CD14-positive monocyte (primary cell): ENCODE data around the gene ZNF384. TPM values are rescaled to one million over a fixed set of nuclear protein-coding genes. Genes with fewer than 3 reads are reported as not detected.

Source experiments
- DNase-seq, 3 donors: peaks; one replicate each; pipeline ENCODE4 v3.0.0-alpha.2; 2011 to 2022
- H2AFZ ChIP-seq: 2 replicates; pipeline ENCODE4 v1.6.0; 2012; ENCODE audit warnings: mild to moderate bottlenecking, low read depth, low read length, inconsistent platforms; ENCODE audit not compliant: insufficient read depth, poor library complexity, severe bottlenecking
- H3K27ac ChIP-seq, 2 donors: 1 replicate in 1 of 2; 2 replicates in 1 of 2; pipeline ENCODE4 v1.5.1; 2012 to 2013; ENCODE audit warnings: low read length in 2 of 2, control low read depth in 1 of 2, inconsistent platforms in 1 of 2, low read depth in 1 of 2, mild to moderate bottlenecking in 1 of 2
- H3K27me3 ChIP-seq, 2 donors: one replicate each; pipeline versions ENCODE4 v1.6.0 to v1.6.1; 2011 to 2013; ENCODE audit warnings: low read length in 2 of 2; ENCODE audit not compliant: control insufficient read depth in 2 of 2, insufficient read depth in 2 of 2
- H3K36me3 ChIP-seq, 2 donors: replicated peaks in 1 of 2; 1 replicate in 1 of 2; 2 replicates in 1 of 2; pipeline versions ENCODE4 v1.5.1 to v1.6.1; 2012 to 2013; ENCODE audit warnings: low read length in 2 of 2, control low read depth in 1 of 2, inconsistent platforms in 1 of 2, mild to moderate bottlenecking in 1 of 2; ENCODE audit not compliant: insufficient read depth in 2 of 2, control insufficient read depth in 1 of 2
- H3K4me1 ChIP-seq, 2 donors: 1 replicate in 1 of 2; 2 replicates in 1 of 2; pipeline versions ENCODE4 v1.5.1 to v1.6.1; 2012 to 2013; ENCODE audit warnings: low read length in 2 of 2, control low read depth in 1 of 2, inconsistent platforms in 1 of 2, mild to moderate bottlenecking in 1 of 2, moderate library complexity in 1 of 2; ENCODE audit not compliant: insufficient read depth in 2 of 2, control insufficient read depth in 1 of 2
- H3K4me2 ChIP-seq: replicated peaks from 2 replicates; pipeline ENCODE3; 2012; ENCODE audit warnings: low read length, moderate library complexity, mild to moderate bottlenecking; ENCODE audit not compliant: poor library complexity, severe bottlenecking; ENCODE audit errors: extremely low read depth
- H3K4me3 ChIP-seq, 3 experiments: fragments of 200-600 bp in 1 of 3; sonication (generic) in 1 of 3; replicated peaks in 1 of 3; 1 replicate in 2 of 3; 2 replicates in 1 of 3; pipeline ENCODE4 v1.5.1; 2011 to 2013; ENCODE audit warnings: low read length in 3 of 3, mild to moderate bottlenecking in 3 of 3, control low read depth in 2 of 3, low read depth in 2 of 3, inconsistent platforms in 1 of 3, moderate library complexity in 1 of 3
- H3K79me2 ChIP-seq: 2 replicates; pipeline ENCODE4 v1.6.0; 2012; ENCODE audit warnings: mild to moderate bottlenecking, control low read depth, inconsistent platforms, low read length, moderate library complexity; ENCODE audit not compliant: insufficient read depth
- H3K9ac ChIP-seq: 2 replicates; pipeline ENCODE4 v1.6.0; 2017; ENCODE audit warnings: low read length, mild to moderate bottlenecking; ENCODE audit not compliant: insufficient read depth, poor library complexity, severe bottlenecking
- H3K9me3 ChIP-seq, 2 donors: replicated peaks in 1 of 2; 1 replicate in 1 of 2; 2 replicates in 1 of 2; pipeline versions ENCODE4 v1.5.1 to v1.6.1; 2012 to 2013; ENCODE audit warnings: low read length in 2 of 2, control low read depth in 1 of 2; ENCODE audit not compliant: control insufficient read depth in 1 of 2, insufficient read depth in 1 of 2
- H4K20me1 ChIP-seq: 2 replicates; pipeline ENCODE4 v1.6.0; 2012; ENCODE audit warnings: mild to moderate bottlenecking, low read length, control low read depth, moderate library complexity; ENCODE audit not compliant: insufficient read depth
- H3K27ac Mint-ChIP-seq, 7 donors: one replicate each; pipeline ENCODE4 v1.8.0; 2020; ENCODE audit warnings: mild to moderate bottlenecking in 7 of 7, mixed read lengths in 7 of 7, moderate library complexity in 6 of 7, inconsistent platforms in 2 of 7
- H3K27me3 Mint-ChIP-seq, 3 donors: one replicate each; pipeline ENCODE4 v1.8.0; 2021 to 2022; ENCODE audit warnings: low read depth in 3 of 3, mild to moderate bottlenecking in 3 of 3, mixed read lengths in 3 of 3, moderate library complexity in 3 of 3, inconsistent platforms in 1 of 3
- H3K36me3 Mint-ChIP-seq, 2 donors: one replicate each; pipeline ENCODE4 v1.8.0; 2020; ENCODE audit warnings: mixed read lengths in 2 of 2, inconsistent platforms in 1 of 2, mild to moderate bottlenecking in 1 of 2
- H3K4me1 Mint-ChIP-seq: one replicate; pipeline ENCODE4 v1.8.0; 2020; ENCODE audit warnings: mild to moderate bottlenecking, mixed read lengths
- H3K4me3 Mint-ChIP-seq, 2 donors: one replicate each; pipeline ENCODE4 v1.8.0; 2020; ENCODE audit warnings: mild to moderate bottlenecking in 2 of 2, mixed read lengths in 2 of 2, moderate library complexity in 1 of 2
- H3K9me3 Mint-ChIP-seq, 7 donors: one replicate each; pipeline ENCODE4 v1.8.0; 2020 to 2022; ENCODE audit warnings: mixed read lengths in 7 of 7, mild to moderate bottlenecking in 6 of 7, moderate library complexity in 6 of 7, inconsistent platforms in 2 of 7
- CTCF ChIP-seq: fragments of 200-600 bp; IDR thresholded peaks from one replicate; pipeline ENCODE4 v1.8.0; 2022; ENCODE audit warnings: antibody characterized with exemption, mild to moderate bottlenecking
- WGBS: methylation state at CpG from one replicate; pipeline ENCODE4 v1.1.5; 2013; ENCODE audit warnings: missing lambda C conversion rate; ENCODE audit not compliant: insufficient coverage; 5-methylcytosine and 5-hydroxymethylcytosine counted together
- intact Hi-C, 2 donors: fragments of 100-400 bp; cut with micrococcal nuclease; formaldehyde crosslinking; loops; one replicate each; pipeline versions ENCODE4 v1.15.0 to v1.15.1; 2023
- polyA plus RNA-seq, 3 donors: library from polyadenylated mRNA; depleted of rRNA in 1 of 3; unstranded in 2 of 3; stranded (reverse) in 1 of 3; fragments of 300-500 nt in 2 of 3; fragments of >200 nt in 1 of 3; fragmentation: Illumina TruSeq in 2 of 3; gene quantifications; 1 replicate in 2 of 3; 2 replicates in 1 of 3; pipeline ENCODE4 v1.2.3, GENCODE V29; 2012 to 2021

The ZNF384 gene
- polyA plus RNA-seq, 3 donors, result 9.6 to 87.0 (median 10.9) TPM

DNA sequence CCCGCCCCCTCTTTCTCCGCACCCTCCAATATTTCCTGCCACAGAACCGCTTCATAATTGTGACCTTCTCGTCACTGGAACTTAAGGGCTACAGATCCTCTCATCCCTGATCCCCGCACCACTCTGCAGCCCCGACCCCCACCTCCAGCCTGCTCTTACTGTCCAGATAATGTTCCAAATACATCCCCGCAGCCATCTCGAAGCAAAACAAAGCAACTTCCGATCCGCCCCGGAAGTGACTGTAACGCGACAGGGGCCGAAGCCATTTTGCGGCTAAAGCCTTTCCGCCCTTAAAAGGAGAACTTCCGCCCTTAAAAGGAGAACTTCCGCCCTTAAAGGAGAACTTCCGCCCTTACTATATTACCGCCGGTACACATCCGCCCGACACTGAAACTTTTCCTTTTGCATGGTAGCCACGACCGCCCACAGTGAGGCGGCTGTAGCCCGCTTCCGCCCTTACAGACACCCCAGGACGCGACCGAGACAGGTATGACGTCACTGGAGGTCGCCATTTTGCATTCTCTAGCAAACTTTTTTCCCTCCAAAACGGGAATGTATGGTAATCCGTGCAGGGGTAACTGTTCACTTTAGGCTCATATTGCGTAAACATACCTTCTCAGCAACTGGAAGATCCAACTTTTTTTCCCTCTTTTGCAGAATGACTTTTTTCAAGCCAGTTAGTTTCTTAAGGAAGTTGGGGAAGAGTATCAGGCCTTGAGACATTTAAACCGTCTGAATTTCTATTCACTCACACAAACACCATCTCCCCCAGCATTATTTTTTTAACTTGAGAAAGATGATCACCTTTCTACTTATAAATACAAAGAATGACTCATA, 26.1 kb downstream of the ZNF384 start, which contains the start of gene ING4:
ING4 (minus strand) TSS at position 214 of the 837 bp plus-strand sequence; CDS start at position 196, 18 bp downstream.
- peaks cover 17 to 37% of the 10 kb centered on the region in 2 donors for H3K4me1 ChIP-seq
- intact Hi-C loops, result loop anchor here (1.0 to 10.0 kb wide), 5 partner anchors 26 to 307 kb away; partner anchors contain the start of genes COPS7A (in 2 of the 2), ZNF384 (in 2 of the 2), CDCA3 (in 1 of the 2) and EMG1 (in 1 of the 2)
- no peaks in the 10 kb centered on the region for H3K9me3 Mint-ChIP-seq

More for the DNA sequence above, 26.1 kb downstream of the ZNF384 start, which contains the start of gene ING4:
- H3K36me3 Mint-ChIP-seq, result peaks cover 31 to 40% of the 10 kb centered on the region in 2 donors
- no peak for TF ChIP-seq CTCF
- peaks cover 18 to 33% of the 10 kb centered on the region in 2 donors for H3K36me3 ChIP-seq
- peak; percentile 99 to 100 (median 100) for DNase-seq
- no peaks in the 10 kb centered on the region for H4K20me1 ChIP-seq
- peak within 1 kb of the TSS; percentile 88 to 100 for H3K4me3 Mint-ChIP-seq
- WGBS, result under 1% methylated on average over 32 of the region's 37 CpGs
- H3K79me2 ChIP-seq, result peaks cover 37% of the 10 kb centered on the region
- no peaks in the 10 kb centered on the region for H3K9me3 ChIP-seq
- H3K27me3 ChIP-seq, result no peaks in the 10 kb centered on the region
- H2AFZ ChIP-seq, result peak within 1 kb of the TSS; percentile 92
- peaks cover 34% of the 10 kb centered on the region for H3K4me1 Mint-ChIP-seq
- H3K4me3 ChIP-seq, result peak within 1 kb of the TSS; percentile 80 to 97 (median 88)
- peak within 1 kb of the TSS; percentile 76 for H3K4me2 ChIP-seq
- H3K27ac Mint-ChIP-seq, result peak within 1 kb of the TSS; percentile 89 to 100 (median 98)
- H3K9ac ChIP-seq, result peak within 1 kb of the TSS; percentile 75
- H3K27me3 Mint-ChIP-seq, result peaks cover 0 to 1% (median 0%) of the 10 kb centered on the region in 3 donors
- peak within 1 kb of the TSS; percentile 34 to 93 for H3K27ac ChIP-seq
